GM12878 (cell line): ENCODE data around the gene SEC22C.

Source experiments
- CBFB ChIP-seq: IDR thresholded peaks from 2 replicates; pipeline ENCODE4 v1.6.1; 2016; ENCODE audit warnings: antibody characterized with exemption, low read depth
- CREM ChIP-seq: IDR thresholded peaks from 2 replicates; pipeline ENCODE4 v1.6.1; 2014; ENCODE audit warnings: antibody characterized with exemption, low read depth
- EZH2 ChIP-seq: IDR thresholded peaks from 2 replicates; pipeline ENCODE4 v1.6.1; 2012; ENCODE audit warnings: low read depth, mild to moderate bottlenecking, control low read depth, inconsistent platforms, low read length, borderline replicate concordance; ENCODE audit not compliant: control insufficient read depth
- MXI1 ChIP-seq: fragments of 150-350 bp; IDR thresholded peaks from 2 replicates; pipeline ENCODE4 v1.6.1; 2011; ENCODE audit warnings: low read depth, mild to moderate bottlenecking, inconsistent platforms, low read length, improper control_type of control experiment
- NFIC ChIP-seq: IDR thresholded peaks from 2 replicates; pipeline ENCODE4 v1.6.1; 2012; ENCODE audit warnings: low read depth, mild to moderate bottlenecking, inconsistent platforms, low read length, moderate library complexity
- POLR2AphosphoS5 ChIP-seq: IDR thresholded peaks from 2 replicates; pipeline ENCODE4 v1.6.1; 2011; ENCODE audit warnings: mild to moderate bottlenecking, low read length, inconsistent platforms
- SMC3 ChIP-seq: IDR thresholded peaks from 2 replicates; pipeline ENCODE4 v1.6.1; 2011; ENCODE audit warnings: low read length, improper control_type of control experiment, borderline replicate concordance
- YY1 ChIP-seq: IDR thresholded peaks from 2 replicates; pipeline ENCODE4 v1.6.1; 2011; ENCODE audit warnings: low read depth, mild to moderate bottlenecking, low read length
- ZNF274 ChIP-seq: IDR thresholded peaks from one replicate; pipeline ENCODE4 v1.8.0; 2011; ENCODE audit not compliant: insufficient read length, insufficient read depth
- TF ChIP-seq, protein P1 (sequence below), 3 experiments: IDR thresholded peaks in 2 of 3; conservative IDR thresholded peaks in 1 of 3; 2 replicates each; pipeline ENCODE4 v1.5.1; 2011; ENCODE audit warnings: low read depth in 3 of 3, low read length in 3 of 3, mild to moderate bottlenecking in 3 of 3, control low read depth in 2 of 3, moderate library complexity in 2 of 3, inconsistent platforms in 1 of 3, mixed read lengths in 1 of 3; ENCODE audit not compliant: control insufficient read depth in 2 of 3, insufficient read depth in 1 of 3; ENCODE audit errors: extremely low read depth in 1 of 3
- TF ChIP-seq, protein P2 (sequence below): IDR thresholded peaks from 2 replicates; pipeline ENCODE4 v1.6.1; 2012; ENCODE audit warnings: mild to moderate bottlenecking, low read depth, low read length

DNA sequence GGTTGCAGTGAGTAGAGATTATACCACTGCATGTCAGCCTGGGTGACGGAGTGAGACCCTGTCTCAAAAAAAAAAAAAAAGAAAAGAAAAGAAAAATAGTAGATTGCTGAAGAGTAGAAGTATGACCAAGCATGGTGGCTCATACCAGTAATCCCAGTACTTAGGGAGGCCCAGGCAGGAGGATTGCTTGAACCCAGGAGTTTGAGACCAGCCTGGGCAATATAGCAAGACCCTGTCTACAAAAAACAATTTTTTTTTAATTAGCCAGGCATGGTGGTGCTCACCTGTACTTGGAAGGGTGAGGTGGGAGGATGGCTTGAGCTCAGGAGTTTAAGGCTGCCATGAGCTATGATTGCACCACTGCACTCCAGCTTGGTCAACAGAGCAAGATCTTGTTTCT lies 21.2 kb upstream of the SEC22C start:
- no peak for TF ChIP-seq MXI1
- no peak for TF ChIP-seq ZNF274
- no peak for TF ChIP-seq EZH2
- TF ChIP-seq CBFB = no peak
- TF ChIP-seq, protein P1, sequence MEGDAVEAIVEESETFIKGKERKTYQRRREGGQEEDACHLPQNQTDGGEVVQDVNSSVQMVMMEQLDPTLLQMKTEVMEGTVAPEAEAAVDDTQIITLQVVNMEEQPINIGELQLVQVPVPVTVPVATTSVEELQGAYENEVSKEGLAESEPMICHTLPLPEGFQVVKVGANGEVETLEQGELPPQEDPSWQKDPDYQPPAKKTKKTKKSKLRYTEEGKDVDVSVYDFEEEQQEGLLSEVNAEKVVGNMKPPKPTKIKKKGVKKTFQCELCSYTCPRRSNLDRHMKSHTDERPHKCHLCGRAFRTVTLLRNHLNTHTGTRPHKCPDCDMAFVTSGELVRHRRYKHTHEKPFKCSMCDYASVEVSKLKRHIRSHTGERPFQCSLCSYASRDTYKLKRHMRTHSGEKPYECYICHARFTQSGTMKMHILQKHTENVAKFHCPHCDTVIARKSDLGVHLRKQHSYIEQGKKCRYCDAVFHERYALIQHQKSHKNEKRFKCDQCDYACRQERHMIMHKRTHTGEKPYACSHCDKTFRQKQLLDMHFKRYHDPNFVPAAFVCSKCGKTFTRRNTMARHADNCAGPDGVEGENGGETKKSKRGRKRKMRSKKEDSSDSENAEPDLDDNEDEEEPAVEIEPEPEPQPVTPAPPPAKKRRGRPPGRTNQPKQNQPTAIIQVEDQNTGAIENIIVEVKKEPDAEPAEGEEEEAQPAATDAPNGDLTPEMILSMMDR (IDR thresholded peaks at IDR 0.05 in 2 of 3, conservative IDR thresholded peaks at IDR 0.05 in 1 of 3; ENCODE audit: control insufficient read depth in 2 of 3, extremely low read depth in 1 of 3, insufficient read depth in 1 of 3, low read depth in 3 of 3, low read length in 3 of 3) = no peak
- no peak for TF ChIP-seq YY1
- TF ChIP-seq NFIC = no peak
- TF ChIP-seq, protein P2, sequence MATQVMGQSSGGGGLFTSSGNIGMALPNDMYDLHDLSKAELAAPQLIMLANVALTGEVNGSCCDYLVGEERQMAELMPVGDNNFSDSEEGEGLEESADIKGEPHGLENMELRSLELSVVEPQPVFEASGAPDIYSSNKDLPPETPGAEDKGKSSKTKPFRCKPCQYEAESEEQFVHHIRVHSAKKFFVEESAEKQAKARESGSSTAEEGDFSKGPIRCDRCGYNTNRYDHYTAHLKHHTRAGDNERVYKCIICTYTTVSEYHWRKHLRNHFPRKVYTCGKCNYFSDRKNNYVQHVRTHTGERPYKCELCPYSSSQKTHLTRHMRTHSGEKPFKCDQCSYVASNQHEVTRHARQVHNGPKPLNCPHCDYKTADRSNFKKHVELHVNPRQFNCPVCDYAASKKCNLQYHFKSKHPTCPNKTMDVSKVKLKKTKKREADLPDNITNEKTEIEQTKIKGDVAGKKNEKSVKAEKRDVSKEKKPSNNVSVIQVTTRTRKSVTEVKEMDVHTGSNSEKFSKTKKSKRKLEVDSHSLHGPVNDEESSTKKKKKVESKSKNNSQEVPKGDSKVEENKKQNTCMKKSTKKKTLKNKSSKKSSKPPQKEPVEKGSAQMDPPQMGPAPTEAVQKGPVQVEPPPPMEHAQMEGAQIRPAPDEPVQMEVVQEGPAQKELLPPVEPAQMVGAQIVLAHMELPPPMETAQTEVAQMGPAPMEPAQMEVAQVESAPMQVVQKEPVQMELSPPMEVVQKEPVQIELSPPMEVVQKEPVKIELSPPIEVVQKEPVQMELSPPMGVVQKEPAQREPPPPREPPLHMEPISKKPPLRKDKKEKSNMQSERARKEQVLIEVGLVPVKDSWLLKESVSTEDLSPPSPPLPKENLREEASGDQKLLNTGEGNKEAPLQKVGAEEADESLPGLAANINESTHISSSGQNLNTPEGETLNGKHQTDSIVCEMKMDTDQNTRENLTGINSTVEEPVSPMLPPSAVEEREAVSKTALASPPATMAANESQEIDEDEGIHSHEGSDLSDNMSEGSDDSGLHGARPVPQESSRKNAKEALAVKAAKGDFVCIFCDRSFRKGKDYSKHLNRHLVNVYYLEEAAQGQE = no peak
- no peak for TF ChIP-seq SMC3
- no peak for TF ChIP-seq CREM
- no peak for TF ChIP-seq POLR2AphosphoS5
